Neural cell (in vitro differentiated cells): ENCODE data around the gene PCDH9. TPM values are rescaled to one million over a fixed set of nuclear protein-coding genes. Genes with fewer than 3 reads are reported as not detected.

Experiments
- H2AFZ ChIP-seq: fragments of 200-600, 300-800 bp; sonication (generic), shearing (Covaris generic); 2 replicates; pipeline ENCODE4 v1.6.0; 2014; ENCODE audit warnings: low read depth, mild to moderate bottlenecking, antibody characterized with exemption, low read length, moderate library complexity
- H3F3A ChIP-seq: fragments of 200-600 bp; shearing (Covaris generic); 2 replicates; pipeline ENCODE4 v1.6.1; 2016; ENCODE audit warnings: mild to moderate bottlenecking, moderate library complexity, mixed read lengths, antibody characterized with exemption, low read length; ENCODE audit not compliant: insufficient read depth, poor library complexity, severe bottlenecking
- H3K27ac ChIP-seq: fragments of 200-600, 300-800 bp; sonication (generic), shearing (Covaris generic); 2 replicates; pipeline ENCODE4 v1.5.1; 2014; ENCODE audit warnings: mild to moderate bottlenecking, low read length, moderate library complexity
- H3K27me3 ChIP-seq: fragments of 300-800, 200-600 bp; sonication (generic), shearing (Covaris generic); 2 replicates; pipeline ENCODE4 v1.6.0; 2014; ENCODE audit warnings: mild to moderate bottlenecking, low read depth, low read length, moderate library complexity; ENCODE audit not compliant: insufficient read depth
- H3K36me3 ChIP-seq: fragments of 300-800, 200-600 bp; sonication (generic), shearing (Covaris generic); 2 replicates; pipeline ENCODE4 v1.5.1; 2014; ENCODE audit warnings: mild to moderate bottlenecking, antibody characterized with exemption, low read length, moderate library complexity; ENCODE audit not compliant: insufficient read depth
- H3K4me2 ChIP-seq: fragments of 300-800, 200-600 bp; sonication (generic), shearing (Covaris generic); 2 replicates; pipeline ENCODE4 v1.6.0; 2014; ENCODE audit warnings: mild to moderate bottlenecking, low read length
- H3K4me3 ChIP-seq: fragments of 300-800, 200-600 bp; sonication (generic), shearing (Covaris generic); 2 replicates; pipeline ENCODE4 v1.5.1; 2014; ENCODE audit warnings: mild to moderate bottlenecking, low read length, moderate library complexity
- H3K79me2 ChIP-seq: fragments of 200-600 bp; shearing (Covaris generic); replicated peaks from 2 replicates; pipeline ENCODE4 v1.6.0; 2014; ENCODE audit warnings: mild to moderate bottlenecking, low read length, moderate library complexity; ENCODE audit not compliant: insufficient read depth
- H3K9ac ChIP-seq: fragments of 300-800, 200-600 bp; sonication (generic), shearing (Covaris generic); 2 replicates; pipeline ENCODE4 v1.6.1; 2016; ENCODE audit warnings: mild to moderate bottlenecking, low read length, mixed read lengths
- H3K9me2 ChIP-seq: fragments of 200-600 bp; shearing (Covaris generic); 2 replicates; pipeline ENCODE4 v1.6.1; 2016; ENCODE audit warnings: mild to moderate bottlenecking, low read length, mixed read lengths; ENCODE audit not compliant: insufficient read depth
- H3K9me3 ChIP-seq: fragments of 200-600, 300-800 bp; sonication (generic), shearing (Covaris generic); 2 replicates; pipeline ENCODE4 v1.6.1; 2016; ENCODE audit warnings: mild to moderate bottlenecking, mixed run types, low read length, moderate library complexity, mixed read lengths
- H4K20me1 ChIP-seq: fragments of 200-600 bp; shearing (Covaris generic); 2 replicates; pipeline ENCODE4 v1.6.1; 2016; ENCODE audit warnings: mild to moderate bottlenecking, mixed run types; ENCODE audit not compliant: insufficient read depth
- CTCF ChIP-seq: fragments of 450-650 bp; IDR thresholded peaks from 2 replicates; pipeline ENCODE4 v1.5.1; 2014; ENCODE audit warnings: antibody characterized with exemption, mild to moderate bottlenecking, moderate library complexity; ENCODE audit not compliant: poor library complexity, severe bottlenecking
- EP300 ChIP-seq: fragments of 450-650 bp; conservative IDR thresholded peaks from 2 replicates; pipeline ENCODE4 v1.6.1; 2014; ENCODE audit warnings: antibody characterized with exemption, mild to moderate bottlenecking, moderate library complexity; ENCODE audit not compliant: poor library complexity, severe bottlenecking
- EZH2 ChIP-seq: fragments of 200-600, 300-800 bp; shearing (Covaris generic), sonication (generic); IDR thresholded peaks from 2 replicates; pipeline ENCODE4 v1.6.1; 2014; ENCODE audit warnings: antibody characterized with exemption, low read length, borderline replicate concordance, mild to moderate bottlenecking; ENCODE audit not compliant: insufficient read depth, poor library complexity, severe bottlenecking
- MXI1 ChIP-seq: fragments of 450-650 bp; conservative IDR thresholded peaks from 2 replicates; pipeline ENCODE4 v1.6.1; 2014; ENCODE audit warnings: antibody characterized with exemption, mild to moderate bottlenecking; ENCODE audit not compliant: poor library complexity, severe bottlenecking
- POLR2AphosphoS5 ChIP-seq: IDR thresholded peaks from 2 replicates; pipeline ENCODE4 v1.6.1; 2012
- RAD21 ChIP-seq: fragments of 450-650 bp; conservative IDR thresholded peaks from 2 replicates; pipeline ENCODE4 v1.6.1; 2014; ENCODE audit warnings: antibody characterized with exemption, mild to moderate bottlenecking, moderate library complexity
- REST ChIP-seq: IDR thresholded peaks from 2 replicates; pipeline ENCODE4 v1.6.1; 2012; ENCODE audit warnings: borderline replicate concordance
- SMC3 ChIP-seq: fragments of 450-650 bp; conservative IDR thresholded peaks from 2 replicates; pipeline ENCODE4 v1.6.1; 2014; ENCODE audit warnings: antibody characterized with exemption, mild to moderate bottlenecking, moderate library complexity; ENCODE audit not compliant: poor library complexity
- TAF1 ChIP-seq: IDR thresholded peaks from 2 replicates; pipeline ENCODE4 v1.6.1; 2012; ENCODE audit warnings: low read depth
- polyA plus RNA-seq: library from polyadenylated mRNA; depleted of rRNA; stranded (reverse); fragments of >200 nt; gene quantifications from 2 replicates; pipeline ENCODE4 v1.2.3, GENCODE V29; 2014

Gene PCDH9
- polyA plus RNA-seq, 1 donor from 2014 or later = 4.6 TPM

GRCh38 chr13:66969291-66969690, 260.8 kb downstream of the PCDH9 start:
- Histone ChIP-seq H2AFZ (no peak overlapping the region), H4K20me1 (no peaks in the 10 kb centered on the region), H3K79me2 (no peaks in the 10 kb centered on the region), H3K36me3 (no peaks in the 10 kb centered on the region), H3K9me2 (no peaks in the 10 kb centered on the region), H3K9ac (no peak overlapping the region), H3K9me3 (no peaks in the 10 kb centered on the region), H3F3A (no peaks in the 10 kb centered on the region), H3K4me2 (no peak overlapping the region), H3K27me3 (no peaks in the 10 kb centered on the region), H3K4me3 (no peak overlapping the region), H3K27ac (no peak overlapping the region)
- TF ChIP-seq EP300 (peak; percentile 5), CTCF (no peak)

- Histone ChIP-seq H3K4me2 (no peak overlapping the region), H3K79me2 (no peaks in the 10 kb centered on the region), H3K4me3 (no peak overlapping the region), H3F3A (no peaks in the 10 kb centered on the region), H3K9ac (no peak overlapping the region), H3K27me3 (no peaks in the 10 kb centered on the region), H3K36me3 (no peaks in the 10 kb centered on the region), H3K27ac (no peak overlapping the region), H3K9me2 (no peaks in the 10 kb centered on the region), H4K20me1 (no peaks in the 10 kb centered on the region), H2AFZ (no peak overlapping the region), H3K9me3 (no peaks in the 10 kb centered on the region)
- TF ChIP-seq TAF1 = no peak
- no peak for TF ChIP-seq POLR2AphosphoS5
- TF ChIP-seq MXI1 = no peak
- TF ChIP-seq RAD21 = no peak
- no peak for TF ChIP-seq EP300
- TF ChIP-seq EZH2 = no peak
- no peak for TF ChIP-seq CTCF
- TF ChIP-seq REST = no peak
- no peak for TF ChIP-seq SMC3
Measured at GRCh38 chr13:66967811-66968597, 262.1 kb downstream of the PCDH9 start.
